Activated CD4-positive, alpha-beta T cell treated with anti-CD3 and anti-CD28 coated beads, Interleukin-2, amount 10 ng/mL, durations not matched to agents 7 days and 5 days (primary cell): ENCODE measurements around the gene SEPHS2. TPM values are rescaled to one million over a fixed set of nuclear protein-coding genes. Genes with fewer than 3 reads are reported as not detected.

Source experiments
- total RNA-seq, 2 experiments: library from RNA; stranded (reverse); gene quantifications; one replicate each; pipeline ENCODE4 v1.2.3, GENCODE V29; 2021

The SEPHS2 gene
- total RNA-seq, 2 experiments from 2014 or later: 52.2 to 58.9 TPM

Other genes starting within 250 kb of the SEPHS2 start
- 10 to 100 TPM; 37.5 to 38.1 TPM for gene SULT1A3, start 246.6 kb downstream of the SEPHS2 start, total RNA-seq
- 10 to 100 TPM in 1 of 2 experiments, 1 to 10 TPM in 1; 9.0 to 11.4 TPM for gene NPIPB13, start 197.4 kb downstream of the SEPHS2 start, total RNA-seq
- gene CD2BP2, start 90.6 kb downstream of the SEPHS2 start, total RNA-seq: 10 to 100 TPM; 51.8 to 65.0 TPM
- gene TBC1D10B, start 75.4 kb downstream of the SEPHS2 start, total RNA-seq: 10 to 100 TPM; 63.9 to 69.9 TPM
- gene MYL11, start 71.1 kb downstream of the SEPHS2 start, total RNA-seq: not detected
- gene SEPTIN1, start 63.3 kb downstream of the SEPHS2 start, total RNA-seq: 100 to 1,000 TPM; 383 to 413 TPM
- gene ZNF48, start 50.5 kb downstream of the SEPHS2 start, total RNA-seq: 10 to 100 TPM; 13.7 to 13.9 TPM
- 1 to 10 TPM; 3.4 to 3.7 TPM for gene ZNF771, start 38.3 kb downstream of the SEPHS2 start, total RNA-seq
- 10 to 100 TPM; 48.4 to 51.4 TPM for gene DCTPP1, start 15.8 kb downstream of the SEPHS2 start, total RNA-seq
- 100 to 1,000 TPM; 521 to 598 TPM for gene ITGAL, start 26.9 kb upstream of the SEPHS2 start, total RNA-seq
- 1 to 10 TPM; 1.9 to 2.6 TPM for gene ZNF768, start 80.7 kb upstream of the SEPHS2 start, total RNA-seq
- gene ZNF747, start 89.0 kb upstream of the SEPHS2 start, total RNA-seq: 10 to 100 TPM; 10.4 to 11.8 TPM
- gene ZNF764, start 112.5 kb upstream of the SEPHS2 start, total RNA-seq: 10 to 100 TPM; 17.5 to 18.2 TPM
- 10 to 100 TPM; 13.3 to 13.8 TPM for gene ZNF688, start 125.8 kb upstream of the SEPHS2 start, total RNA-seq
- 10 to 100 TPM; 17.0 to 18.3 TPM for gene ZNF785, start 139.8 kb upstream of the SEPHS2 start, total RNA-seq
- 10 to 100 TPM; 12.8 to 13.8 TPM for gene ZNF689, start 164.5 kb upstream of the SEPHS2 start, total RNA-seq
- gene PRR14, start 205.1 kb upstream of the SEPHS2 start, total RNA-seq: 10 to 100 TPM; 78.6 to 80.1 TPM
- gene FBRS, start 212.6 kb upstream of the SEPHS2 start, total RNA-seq: 100 to 1,000 TPM in 1 of 2 experiments, 10 to 100 TPM in 1; 88.9 to 109 TPM